DMS153 treated with DMSO at 0.1 percent for 48 hours (cell line): ENCODE results near the gene GRM3.

ENCODE experiments used
- DNase-seq: peaks from one replicate; lab custom pipeline; 2025; ENCODE audit not compliant: unreplicated experiment; lab: John Stamatoyannopoulos, UW

Gene GRM3

GRCh38 chr7:86784765-86785164, 141.1 kb downstream of the GRM3 start:
- no peak for DNase-seq

- no peak for DNase-seq
Observed at GRCh38 chr7:86785641-86786040, 141.9 kb downstream of the GRM3 start.

GRCh38 chr7:86786376-86786775, 142.7 kb downstream of the GRM3 start:
- DNase-seq: no peak

GRCh38 chr7:86788948-86789347, 145.2 kb downstream of the GRM3 start:
- no peak for DNase-seq

GRCh38 chr7:86790383-86790782, 146.7 kb downstream of the GRM3 start:
- no peak for DNase-seq

GRCh38 chr7:86792260-86792659, 148.6 kb downstream of the GRM3 start:
- no peak for DNase-seq

- DNase-seq: no peak
Observed at GRCh38 chr7:86793136-86793535, 149.4 kb downstream of the GRM3 start.

GRCh38 chr7:86814661-86815379, 171.1 kb downstream of the GRM3 start:
- DNase-seq: peak; percentile 45

- DNase-seq: no peak
Observed at GRCh38 chr7:86815556-86815955, 171.8 kb downstream of the GRM3 start.

GRCh38 chr7:86818903-86819302, 175.2 kb downstream of the GRM3 start:
- no peak for DNase-seq

- DNase-seq: no peak
Observed at GRCh38 chr7:86823769-86824168, 180.1 kb downstream of the GRM3 start.

- DNase-seq: no peak
Observed at GRCh38 chr7:86825264-86825663, 181.6 kb downstream of the GRM3 start.

- no peak for DNase-seq
Observed at GRCh38 chr7:86826948-86827347, 183.2 kb downstream of the GRM3 start.

GRCh38 chr7:86833360-86833759, 189.7 kb downstream of the GRM3 start:
- DNase-seq: peak; percentile 73

GRCh38 chr7:86837235-86837634, 193.5 kb downstream of the GRM3 start:
- no peak for DNase-seq

GRCh38 chr7:86844608-86845007, 200.9 kb downstream of the GRM3 start:
- DNase-seq: no peak

- DNase-seq: peak; percentile 88
Observed at GRCh38 chr7:86846494-86847190, 202.9 kb downstream of the GRM3 start.

GRCh38 chr7:86848226-86848625, 204.5 kb downstream of the GRM3 start:
- no peak for DNase-seq

GRCh38 chr7:86851566-86851965, 207.9 kb downstream of the GRM3 start:
- no peak for DNase-seq

GRCh38 chr7:86863452-86863851, 219.7 kb downstream of the GRM3 start:
- no peak for DNase-seq

- DNase-seq: no peak
Observed at GRCh38 chr7:86867163-86867762, 223.6 kb downstream of the GRM3 start.

- DNase-seq: no peak
Observed at GRCh38 chr7:86876146-86876545, 232.4 kb downstream of the GRM3 start.
